Heart right ventricle (tissue), 16 donors: ENCODE data around the gene PLPP2. TPM values are rescaled to one million over a fixed set of nuclear protein-coding genes. Genes with fewer than 3 reads are reported as not detected.
A peak's percentile ranks its signal among the peaks of the same experiment; 100 is the strongest.

ENCODE experiments used
- ATAC-seq, 8 donors: fragments of 200-7000 bp; cut with Tn5 transposase; one replicate each; pipeline ENCODE4 v1.9.1; 2020; ENCODE audit warnings: mild to moderate bottlenecking in 8 of 8, moderate library complexity in 8 of 8, moderate number of reproducible peaks in 1 of 8
- DNase-seq, 2 donors: peaks; one replicate each; pipeline ENCODE4 v3.0.0-alpha.2; 2020
- H3K27ac ChIP-seq, 10 donors: fragments of 200-600 bp; sonication (generic) in 2 of 10; one replicate each; pipeline versions ENCODE4 v1.5.0 to v1.8.0; 2020 to 2022; ENCODE audit warnings: mild to moderate bottlenecking in 3 of 10
- H3K27me3 ChIP-seq, 7 donors: fragments of 200-600 bp; one replicate each; pipeline ENCODE4 v1.8.0; 2021 to 2022; ENCODE audit warnings: mild to moderate bottlenecking in 2 of 7
- H3K36me3 ChIP-seq, 9 donors: fragments of 200-600 bp; sonication (generic) in 1 of 9; one replicate each; pipeline versions ENCODE4 v1.5.0 to v1.8.0; 2020 to 2022; ENCODE audit warnings: mild to moderate bottlenecking in 2 of 9
- H3K4me1 ChIP-seq, 9 donors: fragments of 200-600 bp; sonication (generic) in 1 of 9; one replicate each; pipeline versions ENCODE4 v1.5.0 to v1.8.0; 2020 to 2022; ENCODE audit warnings: mild to moderate bottlenecking in 4 of 9
- H3K4me3 ChIP-seq, 10 donors: fragments of 200-600 bp; sonication (generic) in 2 of 10; one replicate each; pipeline versions ENCODE4 v1.5.0 to v1.8.0; 2020 to 2022; ENCODE audit warnings: mild to moderate bottlenecking in 7 of 10, moderate library complexity in 2 of 10
- H3K9me3 ChIP-seq, 11 donors: fragments of 200-600 bp in 10 of 11; sonication (generic) in 2 of 11; one replicate each; pipeline versions ENCODE4 v1.5.0 to v1.8.0; 2013 to 2022; ENCODE audit warnings: mild to moderate bottlenecking in 2 of 11, control low read depth in 1 of 11, moderate library complexity in 1 of 11
- CTCF ChIP-seq, 9 donors: fragments of 200-600 bp; sonication (generic) in 2 of 9; IDR thresholded peaks; one replicate each; pipeline versions ENCODE4 v1.5.0 to v1.8.0; 2021 to 2022; ENCODE audit warnings: antibody characterized with exemption in 9 of 9, mild to moderate bottlenecking in 5 of 9, moderate library complexity in 1 of 9
- WGBS, 2 donors: extraction: QIAGEN DNeasy Blood & Tissue Kit; methylation state at CpG; one replicate each; pipeline ENCODE4 v1.1.7; 2013; ENCODE audit warnings: inconsistent platforms in 1 of 2; 5-methylcytosine and 5-hydroxymethylcytosine counted together
- intact Hi-C, 10 donors: fragments of 100-400 bp; cut with DNase I; formaldehyde crosslinking; loops; one replicate each; pipeline versions ENCODE4 v1.11.1 to v1.14.2; 2022
- polyA plus RNA-seq, 2 donors: library from polyadenylated mRNA; stranded (reverse); fragments of 200-250 nt; gene quantifications; one replicate each; pipeline ENCODE4 v1.2.3, GENCODE V29; 2013
- total RNA-seq, 10 donors: library from RNA; stranded (reverse); fragmentation: NEBNext Ultra II Directional in 3 of 10; extraction: Animal tissue kit (Norgen Biotek cat#: 25700) in 3 of 10; gene quantifications; one replicate each; pipeline versions ENCODE4 v1.2.1 to v1.2.4, GENCODE V29; 2021 to 2023
- donor health status: Arrhythmogenic right ventricular cardiomyopathy.
- donor health status: ischemic (EF 13 %, LVEDD 7.1; RV severe dilation, severe dysfunction).
- donor health status: healthy with polysubstance abuse.
- donor health status: DM: no; HTN: yes; CAD: no.
- donor health status: DM: no; HTN: no; CAD: no.
- donor health status: ischemic (EF 25% LVEDD 6.9; RV normal size, moderate dysfunction).
- donor health status: ischemic (EF 25% LVEDD 5.7; RV mildly dilated, moderate dysfunction).
- donor health status: healthy.
- donor health status: DM: yes; HTN: yes; CAD: no.
- donor health status: Ischemic cardiomyopathy.
- donor health status: ischemic (EF 35%, LVEDD 5.7; RV mildly dilated, moderate dysfunction).
- donor health status: nonischemic (EF 11% LVEDD 7.7; RV severe dilation, severe dysfunction).
- donor health status: DM: yes; HTN: yes; CAD: no.
- donor health status: PGD.
- donor health status: ischemic (EF 29% LVEDD 5.4; RV normal size, mild dysfunction).
- donor health status: nonischemic (EF 23%, LVEDD 6.1; RV moderate dilation, normal function).

Gene PLPP2
- total and polyA plus RNA-seq, 12 donors = 0.14 to 2.8 (median 0.76) TPM

DNA sequence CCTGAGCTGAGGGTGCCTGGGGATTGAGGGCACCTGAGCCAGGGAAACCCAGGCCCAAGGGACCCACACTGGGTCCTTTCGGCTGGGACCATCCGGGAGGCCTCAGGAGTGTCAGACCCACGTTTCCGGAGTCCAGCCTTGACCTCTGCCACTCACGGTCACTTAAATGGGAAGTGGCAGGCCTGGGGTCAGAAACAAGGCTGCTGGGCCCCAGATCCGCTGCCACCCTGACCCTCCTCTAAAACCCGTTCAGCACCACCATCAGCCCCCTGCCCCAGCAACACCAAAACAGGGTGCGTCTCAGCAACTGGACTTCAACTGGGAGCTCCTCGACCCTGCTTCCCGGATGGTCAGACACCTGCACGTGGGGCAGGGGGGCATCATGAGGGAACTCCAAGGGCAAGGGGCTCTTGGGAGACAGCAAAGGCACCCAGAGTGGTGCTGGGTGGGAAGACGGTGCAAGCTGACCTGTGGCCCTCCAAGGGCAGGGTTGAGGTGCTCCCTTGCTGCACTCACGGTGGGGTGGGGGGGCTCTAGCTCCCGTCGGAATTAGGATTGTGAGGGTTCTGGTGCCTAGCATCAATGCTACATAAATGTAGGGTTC lies 1.2 kb upstream of the PLPP2 start:
- intact Hi-C loops = no loop called here
- DNase-seq = no peak
- Histone ChIP-seq H3K9me3 (no peaks in the 10 kb centered on the region), H3K4me1 (peaks cover 9 to 40% (median 25%) of the 10 kb centered on the region in 9 donors), H3K4me3 (no peak overlapping the region), H3K27ac (no peak overlapping the region), H3K27me3 (peaks cover 19 to 63% (median 52%) of the 10 kb centered on the region in 7 donors), H3K36me3 (no peaks in the 10 kb centered on the region)
- ATAC-seq = no peak
- WGBS, 2 donors = 80 to 82% methylated on average over 15 of the region's 15 CpGs
- no peak for TF ChIP-seq CTCF (IDR thresholded peaks at IDR 0.05)

DNA sequence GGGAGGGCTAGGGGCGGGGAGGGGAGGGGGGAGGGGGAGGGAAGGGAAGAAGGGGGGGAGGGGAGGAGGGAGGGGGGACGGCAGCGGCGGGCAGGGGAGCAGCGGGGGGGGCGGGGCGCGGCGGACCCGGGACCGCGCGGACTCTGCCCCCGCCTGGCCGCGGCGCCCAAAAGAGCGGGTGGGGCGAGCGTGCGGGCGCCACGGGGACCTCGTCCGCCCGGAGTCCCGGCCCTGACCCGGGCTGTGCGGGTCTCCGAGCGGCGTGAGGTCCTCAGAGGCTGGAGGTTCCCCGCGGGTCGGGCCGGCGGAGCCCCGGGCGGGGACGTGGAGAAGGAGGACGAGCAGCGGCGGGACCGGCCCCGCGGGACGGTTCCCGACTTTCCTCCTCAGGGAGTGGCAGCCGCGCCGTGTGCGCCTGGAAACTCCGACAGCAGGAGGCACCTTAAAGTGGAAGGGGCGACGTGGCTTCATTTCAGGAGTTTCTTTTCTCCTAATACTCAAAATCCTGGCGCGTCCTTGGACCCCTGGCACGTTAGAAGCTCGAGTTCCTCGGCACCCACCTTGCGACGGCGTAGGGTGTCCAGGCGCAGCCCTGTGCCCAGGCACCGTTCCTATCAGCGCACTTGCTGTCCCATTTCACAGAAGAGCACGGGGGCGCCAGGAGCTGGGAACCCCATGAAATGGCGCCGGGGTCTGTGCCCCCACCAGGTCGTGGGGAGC lies 518 bp upstream of the PLPP2 start:
- Histone ChIP-seq H3K4me1 (peaks cover 9 to 40% (median 25%) of the 10 kb centered on the region in 9 donors), H3K36me3 (no peaks in the 10 kb centered on the region), H3K27me3 (peaks cover 19 to 63% (median 52%) of the 10 kb centered on the region in 7 donors), H3K4me3 (peak overlapping the region in 6 of 10 donors; percentile 10 to 35 (median 26)), H3K9me3 (no peaks in the 10 kb centered on the region), H3K27ac (no peak overlapping the region)
- DNase-seq (no peak), ATAC-seq (no peak)
- intact Hi-C loops = no loop called here
- no peak for TF ChIP-seq CTCF (IDR thresholded peaks at IDR 0.05)
- 18 to 23% methylated on average over 55 to 70 of the region's 71 CpGs for WGBS, 2 donors

DNA sequence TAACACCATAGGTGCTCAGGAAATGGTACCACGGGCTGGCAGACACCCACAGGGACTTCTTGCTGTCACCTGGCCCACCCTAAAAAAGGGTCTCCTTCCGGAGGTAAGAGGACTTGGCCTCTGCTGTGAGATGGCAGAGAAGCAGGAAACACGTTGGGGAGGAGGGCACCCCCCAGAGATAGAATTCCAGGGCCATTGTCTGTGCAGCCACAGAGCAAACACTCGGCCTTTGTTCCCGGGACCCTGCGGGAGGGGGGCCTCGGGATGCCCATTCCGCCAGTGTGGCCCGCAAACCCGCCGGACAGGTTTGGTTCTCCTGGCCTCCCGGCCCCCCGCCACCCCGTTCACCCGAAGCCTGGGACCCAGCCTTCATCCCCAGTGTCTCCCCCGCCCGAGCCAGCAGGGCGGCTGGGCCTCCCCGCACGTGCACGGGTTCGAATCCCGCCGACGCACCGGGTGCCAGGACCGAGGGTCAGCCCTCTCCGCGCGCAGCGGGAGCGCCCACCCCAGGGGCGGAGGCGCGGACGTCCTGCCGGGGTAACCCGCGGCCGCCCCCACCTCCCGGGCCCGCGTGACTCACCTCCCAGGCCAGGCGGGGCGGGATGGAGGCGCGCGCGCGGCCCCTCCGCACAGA lies 714 bp downstream of the PLPP2 start:
- H3K27ac ChIP-seq = peak overlapping the region in 1 of 10 donors; percentile 58
- intact Hi-C loops = no loop called here
- DNase-seq (no peak), ATAC-seq (peak in 2 of 8 donors; percentile 34 to 42)
- peak overlapping the region; percentile 14 to 49 (median 40) for H3K4me3 ChIP-seq
- H3K4me1 ChIP-seq = peaks cover 9 to 34% (median 23%) of the 10 kb centered on the region in 9 donors
- no peaks in the 10 kb centered on the region for H3K36me3 ChIP-seq
- H3K27me3 ChIP-seq = peaks cover 19 to 63% (median 52%) of the 10 kb centered on the region in 7 donors
- no peaks in the 10 kb centered on the region for H3K9me3 ChIP-seq
- 2 to 6% methylated on average over 28 to 51 of the region's 51 CpGs for WGBS, 2 donors
- no peak for TF ChIP-seq CTCF (IDR thresholded peaks at IDR 0.05)

GRCh38 chr19:289651-290371 lies 1.4 kb downstream of the PLPP2 start:
- Histone ChIP-seq H3K4me3 (no peak overlapping the region), H3K4me1 (peaks cover 5 to 27% (median 20%) of the 10 kb centered on the region in 9 donors), H3K27me3 (peaks cover 19 to 57% (median 49%) of the 10 kb centered on the region in 7 donors), H3K27ac (no peak overlapping the region), H3K9me3 (no peaks in the 10 kb centered on the region), H3K36me3 (no peaks in the 10 kb centered on the region)
- 30 to 42% methylated on average over 26 of the region's 26 CpGs for WGBS, 2 donors
- intact Hi-C loops = no loop called here
- DNase-seq = no peak
- no peak for TF ChIP-seq CTCF (IDR thresholded peaks at IDR 0.05)
- no peak for ATAC-seq
